Measurements from ENCODE around the gene VWA1.
"Not testable (repeated sequence)": the region's sequence is repeated elsewhere in the genome, so short reads cannot be mapped to it uniquely, and the experiment has no call there.

VWA1 gene

DNA sequence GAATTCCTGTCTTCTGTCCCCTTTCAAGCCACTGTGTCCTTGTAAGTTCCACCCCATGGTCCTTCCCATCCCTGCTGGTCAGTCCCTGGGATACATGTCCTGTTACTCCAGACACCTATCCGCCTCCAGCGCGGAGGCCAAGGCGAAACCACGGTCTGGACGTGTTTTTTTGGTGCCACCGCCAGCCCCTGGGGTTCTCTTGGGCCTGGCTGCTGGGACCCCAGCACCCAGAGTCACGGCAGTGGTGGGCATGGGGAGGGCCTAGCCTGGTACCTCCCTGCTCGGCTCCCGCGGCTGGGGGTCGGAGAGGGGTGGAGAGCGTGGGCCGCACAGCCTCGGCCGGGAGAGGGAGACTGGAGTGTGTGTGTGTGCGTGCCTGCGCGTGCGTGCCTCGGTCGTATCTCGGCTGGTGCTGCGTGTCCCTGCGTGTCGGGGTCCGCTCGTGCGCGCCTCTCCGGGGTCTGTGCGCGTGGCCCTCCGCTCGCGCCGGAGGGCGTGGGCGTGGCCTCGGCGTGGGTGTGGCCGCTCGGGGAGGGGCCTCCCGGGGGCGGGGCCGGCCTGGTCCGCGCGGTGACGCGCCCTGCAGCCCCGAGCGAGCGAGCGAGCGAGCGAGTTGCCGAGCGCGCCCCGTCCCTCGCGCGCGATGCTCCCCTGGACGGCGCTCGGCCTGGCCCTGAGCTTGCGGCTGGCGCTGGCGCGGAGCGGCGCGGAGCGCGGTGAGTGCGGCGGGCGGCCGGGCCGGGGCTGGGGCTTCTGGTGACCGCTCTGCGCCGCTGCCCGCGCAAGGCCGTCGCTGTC, at the start of gene VWA1:
TSS of gene VWA1 (plus strand) at position 585 of the 798 bp plus-strand sequence. CDS start at position 644, 59 bp downstream.
- peak; percentile 95 for DNase-seq

DNA sequence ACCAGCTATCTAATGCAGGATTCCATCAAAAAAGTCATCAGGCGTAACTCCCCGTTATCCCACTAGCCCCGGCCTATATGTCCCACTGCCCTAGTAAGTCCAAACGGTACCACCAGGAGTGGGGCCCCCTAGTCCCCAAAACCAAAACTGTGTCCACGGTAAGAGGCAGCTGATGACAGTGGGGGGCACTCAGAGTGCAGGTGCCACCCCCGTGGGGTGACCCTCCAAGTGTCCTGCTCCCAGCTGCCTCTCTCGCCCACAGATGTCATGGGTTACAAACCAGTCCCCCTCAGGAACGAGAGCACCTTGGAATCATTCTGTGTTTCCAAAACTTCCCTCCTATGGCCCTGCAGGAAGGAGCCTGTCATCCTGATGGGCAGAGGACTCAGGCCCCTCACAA, 49.6 kb upstream of the VWA1 start:
- no peak for DNase-seq

DNA sequence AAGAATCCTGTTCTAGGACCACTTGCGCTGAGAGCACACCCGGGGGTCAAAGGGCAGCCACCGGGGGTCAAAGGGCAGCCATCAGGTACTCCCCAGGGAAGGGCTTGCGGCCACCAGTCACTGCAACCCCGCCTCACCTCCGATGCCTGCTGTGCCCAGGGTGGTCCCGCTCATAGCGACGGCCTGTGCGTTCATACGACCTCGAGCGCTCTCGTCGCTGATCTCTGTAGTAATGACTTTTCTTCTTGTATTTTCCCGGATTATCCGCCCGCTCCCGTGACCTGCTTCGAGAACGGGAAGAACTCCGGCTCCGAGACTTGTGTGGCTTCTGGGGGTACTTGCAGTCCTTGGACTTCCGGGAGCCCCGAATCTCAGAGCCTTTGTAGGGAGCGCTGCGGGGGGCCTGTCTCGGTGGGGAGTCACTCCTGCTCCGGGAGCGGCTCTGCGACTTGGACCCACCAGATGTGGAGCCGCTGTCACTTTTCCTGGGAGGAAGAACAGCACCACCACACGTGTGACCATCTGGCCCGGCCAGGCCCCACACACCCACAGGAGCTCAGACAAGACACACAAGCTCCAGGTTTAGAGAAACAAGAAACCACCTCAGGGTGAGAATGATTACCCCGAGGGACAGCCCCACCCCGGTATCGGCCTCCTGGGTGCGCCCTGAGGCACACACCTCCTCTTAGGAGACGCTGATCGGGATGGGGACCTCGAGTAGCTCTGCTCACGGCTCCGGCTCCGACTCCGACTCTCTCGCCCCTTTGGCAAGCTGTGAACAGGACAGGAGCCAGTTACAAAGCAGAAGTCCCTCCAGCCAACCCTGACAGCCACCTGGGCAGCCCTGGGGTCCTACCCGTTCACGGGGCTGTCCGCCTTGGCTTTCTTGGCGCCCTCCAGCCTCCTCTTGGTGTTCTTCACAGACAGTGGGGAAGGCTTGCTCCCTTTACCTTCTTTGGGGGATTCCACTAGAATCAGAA, 48.1 kb upstream of the VWA1 start:
- DNase-seq, result no peak

GRCh38 chr1:1388078-1388472, 47.4 kb upstream of the VWA1 start:
- no peak for DNase-seq

- no peak for DNase-seq
These were observed 44.8 kb upstream of the VWA1 start for GRCh38 chr1:1390675-1391074.

GRCh38 chr1:1391225-1391624, 44.3 kb upstream of the VWA1 start:
- DNase-seq, result no peak

GRCh38 chr1:1393014-1393413, 42.5 kb upstream of the VWA1 start:
- DNase-seq, result no peak

DNA sequence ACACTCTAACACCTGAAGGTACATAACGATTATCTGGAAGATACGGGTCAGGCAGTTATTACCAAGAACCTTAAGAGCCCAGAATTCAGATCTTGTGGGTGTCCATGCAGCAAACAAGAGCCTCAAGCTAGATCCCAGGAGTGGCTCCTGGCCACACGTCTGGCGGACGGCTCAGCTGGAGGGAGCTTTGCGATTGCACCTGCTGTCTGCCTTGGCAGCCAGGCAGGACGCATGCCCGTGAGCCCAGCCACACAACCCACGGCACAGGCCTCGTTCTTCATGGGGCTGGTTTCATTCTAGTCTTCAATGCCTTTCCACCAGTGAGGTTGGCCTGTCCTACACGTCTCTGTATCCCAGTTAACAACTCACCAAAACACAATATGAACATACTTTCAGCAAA, 42.1 kb upstream of the VWA1 start:
- no peak for DNase-seq

DNA sequence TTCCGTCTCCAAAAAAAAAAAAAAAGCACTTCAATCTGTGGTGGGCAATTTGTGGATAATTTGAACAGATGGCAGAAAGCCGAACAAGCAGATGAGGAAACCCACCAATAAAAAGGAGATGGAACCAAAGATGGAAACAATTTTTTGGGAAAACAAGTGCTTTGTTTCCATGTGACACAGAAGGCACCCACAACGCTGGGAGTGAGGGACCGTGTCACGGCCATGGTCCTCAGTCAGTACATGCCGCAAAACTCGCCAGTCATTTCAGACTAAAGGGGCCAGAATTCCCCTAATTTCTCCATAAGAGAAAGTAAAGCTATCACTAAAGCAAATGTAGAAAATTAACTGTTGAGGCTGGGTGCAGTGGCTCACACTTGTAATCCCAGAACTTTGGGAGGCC, 41.4 kb upstream of the VWA1 start:
- DNase-seq, result no peak

DNA sequence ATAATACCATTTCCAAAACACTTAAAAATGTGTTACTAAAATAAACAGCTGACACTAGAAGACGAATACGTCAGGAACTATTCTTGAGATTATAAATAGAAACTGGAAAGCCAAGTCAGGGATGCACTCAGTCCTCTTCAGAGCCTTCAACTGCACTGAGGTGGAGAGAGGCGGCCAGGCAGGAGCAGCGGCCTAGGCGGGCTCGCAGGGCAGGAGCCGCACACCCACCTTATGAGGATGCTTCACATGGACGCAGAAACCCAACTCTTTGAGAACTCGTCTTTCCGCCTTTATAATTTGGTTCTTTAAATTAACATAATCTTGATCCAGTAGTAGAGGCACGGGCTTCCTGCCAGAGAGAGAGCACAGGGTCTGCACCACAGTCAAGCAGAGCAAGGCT, 40.3 kb upstream of the VWA1 start:
- DNase-seq, result no peak

- DNase-seq, result peak; percentile 31
These were observed 37.5 kb upstream of the VWA1 start for GRCh38 chr1:1397839-1398523.

- DNase-seq, result peak; percentile 41
These were observed 36.8 kb upstream of the VWA1 start for GRCh38 chr1:1398677-1399186.

DNA sequence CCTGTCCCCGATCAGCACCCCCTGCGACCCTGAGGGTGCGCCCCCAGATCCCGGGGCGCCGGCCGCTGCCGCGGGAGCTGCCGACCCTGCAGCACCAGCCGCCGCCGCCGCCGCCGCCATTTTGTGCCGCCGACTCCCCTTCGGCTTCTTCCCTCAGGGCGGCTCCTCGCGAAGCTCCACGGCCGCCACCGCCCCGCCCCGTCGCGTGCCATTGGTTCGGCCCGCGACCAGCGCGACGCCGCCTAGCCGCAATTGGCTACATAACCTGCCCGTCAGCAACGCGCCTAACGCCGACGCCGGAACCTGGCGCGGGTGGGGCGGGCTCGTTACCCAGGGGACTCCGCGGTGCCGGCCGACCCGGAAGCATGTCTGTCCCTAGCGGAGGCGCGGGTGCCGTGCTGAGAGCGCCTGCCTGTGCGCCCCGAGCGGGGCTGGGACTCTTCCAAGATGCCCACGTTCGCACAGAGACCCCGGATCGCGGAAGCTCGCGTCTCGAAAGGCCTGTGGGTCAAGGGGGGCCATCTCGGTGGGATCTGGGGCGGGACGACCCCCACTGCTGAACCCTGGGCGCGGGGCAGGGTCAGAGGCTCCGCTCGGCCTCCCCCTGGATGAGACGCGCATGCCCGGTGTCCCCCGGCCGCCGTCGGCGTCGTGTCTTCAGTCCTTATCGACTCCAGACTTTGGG, 36.2 kb upstream of the VWA1 start, which contains the start of gene CCNL2:
TSS of gene CCNL2 (minus strand) at position 149 of the 685 bp plus-strand sequence. CDS start at position 120, 29 bp downstream.
- DNase-seq, result peak; percentile 100

GRCh38 chr1:1399872-1400575, 35.5 kb upstream of the VWA1 start:
- no peak for DNase-seq

GRCh38 chr1:1400576-1401456, 34.7 kb upstream of the VWA1 start:
- DNase-seq, result no peak

DNA sequence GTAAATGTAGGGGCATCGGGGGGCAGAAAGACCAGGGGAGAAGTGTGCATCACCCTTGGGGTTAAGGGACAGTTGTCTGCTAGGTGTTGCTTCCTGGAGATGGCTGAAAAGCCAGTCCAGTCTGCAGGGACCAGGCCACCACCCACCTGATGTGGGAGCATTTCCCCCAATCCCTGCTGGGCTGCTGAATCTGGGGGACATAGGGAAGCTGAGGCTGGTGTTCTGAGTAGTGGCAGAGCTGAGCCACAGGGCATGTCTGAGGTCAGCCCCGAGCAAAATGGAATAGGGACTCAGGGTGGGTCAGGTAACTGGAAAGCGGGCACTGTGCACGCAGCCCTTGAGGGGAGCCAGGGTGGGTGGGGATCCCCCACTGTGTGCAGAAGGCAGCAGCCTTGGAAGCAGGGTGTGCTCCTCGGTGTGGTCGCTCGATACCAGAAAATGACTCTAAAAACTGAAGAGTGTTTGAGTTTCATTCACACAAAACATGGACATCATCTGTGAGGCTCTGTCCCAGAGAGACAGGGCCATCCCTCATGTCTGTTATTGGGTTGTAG, 34.0 kb upstream of the VWA1 start:
- DNase-seq, result no peak

- DNase-seq, result peak; percentile 81
These were observed 33.2 kb upstream of the VWA1 start for GRCh38 chr1:1402072-1402900.

DNA sequence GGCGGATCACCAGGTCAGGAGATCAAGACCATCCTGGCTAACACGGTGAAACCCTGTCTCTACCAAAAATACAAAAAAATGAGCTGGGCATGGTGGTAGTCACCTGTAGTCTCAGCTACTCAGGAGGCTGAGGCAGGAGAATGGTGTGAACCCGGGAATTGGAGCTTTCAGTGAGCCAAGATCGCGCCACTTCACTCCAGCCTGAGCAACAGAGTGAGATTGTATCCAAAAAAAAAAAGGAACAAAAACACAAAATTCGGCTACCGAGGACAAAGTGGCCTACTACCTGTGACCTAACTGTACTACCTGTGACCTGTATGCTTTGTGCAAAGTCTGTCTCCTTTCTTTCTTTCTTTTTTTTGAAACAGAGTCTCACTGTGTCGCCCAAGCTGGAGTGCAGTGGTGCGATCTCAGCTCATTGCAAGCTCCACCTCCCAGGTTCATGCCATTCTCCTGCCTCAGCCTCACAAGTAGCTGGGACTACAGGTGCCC, 32.5 kb upstream of the VWA1 start:
- DNase-seq, result not testable (repeated sequence)

- DNase-seq, result no peak
These were observed 31.8 kb upstream of the VWA1 start for GRCh38 chr1:1403653-1404052.

Measured in NCI-H510A (cell line).